NCI-H526 treated with DMSO at 0.1 percent for 48 hours (cell line): ENCODE measurements around the gene FHL2.
"Not testable (repeated sequence)": the region's sequence is repeated elsewhere in the genome, so short reads cannot be mapped to it uniquely, and the experiment has no call there.

Experiments used
- DNase-seq: peaks from one replicate; lab custom pipeline; 2025; lab: John Stamatoyannopoulos, UW

FHL2 gene

DNA sequence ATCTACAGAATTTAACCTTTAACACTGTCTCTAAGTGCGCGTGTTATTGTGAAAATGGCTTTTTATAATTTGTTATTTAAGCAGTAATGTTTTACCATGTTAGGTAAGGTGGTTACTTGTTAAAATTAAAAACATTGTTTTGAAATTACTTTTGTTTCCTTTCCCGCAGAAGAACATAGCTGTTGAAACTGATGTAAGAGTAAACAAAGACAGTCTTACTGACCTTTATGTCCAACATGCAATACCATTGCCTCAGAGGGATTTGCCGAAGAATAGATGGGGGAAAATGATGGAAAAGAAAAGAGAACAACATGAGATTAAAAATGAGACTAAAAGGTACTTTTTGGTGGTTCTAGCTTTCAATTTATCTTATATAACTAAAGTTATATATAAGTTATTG is 59.4 kb downstream of the FHL2 start:
- no peak for DNase-seq

- DNase-seq, result no peak
Measured at GRCh38 chr2:105338020-105338385, 60.8 kb downstream of the FHL2 start.

DNA sequence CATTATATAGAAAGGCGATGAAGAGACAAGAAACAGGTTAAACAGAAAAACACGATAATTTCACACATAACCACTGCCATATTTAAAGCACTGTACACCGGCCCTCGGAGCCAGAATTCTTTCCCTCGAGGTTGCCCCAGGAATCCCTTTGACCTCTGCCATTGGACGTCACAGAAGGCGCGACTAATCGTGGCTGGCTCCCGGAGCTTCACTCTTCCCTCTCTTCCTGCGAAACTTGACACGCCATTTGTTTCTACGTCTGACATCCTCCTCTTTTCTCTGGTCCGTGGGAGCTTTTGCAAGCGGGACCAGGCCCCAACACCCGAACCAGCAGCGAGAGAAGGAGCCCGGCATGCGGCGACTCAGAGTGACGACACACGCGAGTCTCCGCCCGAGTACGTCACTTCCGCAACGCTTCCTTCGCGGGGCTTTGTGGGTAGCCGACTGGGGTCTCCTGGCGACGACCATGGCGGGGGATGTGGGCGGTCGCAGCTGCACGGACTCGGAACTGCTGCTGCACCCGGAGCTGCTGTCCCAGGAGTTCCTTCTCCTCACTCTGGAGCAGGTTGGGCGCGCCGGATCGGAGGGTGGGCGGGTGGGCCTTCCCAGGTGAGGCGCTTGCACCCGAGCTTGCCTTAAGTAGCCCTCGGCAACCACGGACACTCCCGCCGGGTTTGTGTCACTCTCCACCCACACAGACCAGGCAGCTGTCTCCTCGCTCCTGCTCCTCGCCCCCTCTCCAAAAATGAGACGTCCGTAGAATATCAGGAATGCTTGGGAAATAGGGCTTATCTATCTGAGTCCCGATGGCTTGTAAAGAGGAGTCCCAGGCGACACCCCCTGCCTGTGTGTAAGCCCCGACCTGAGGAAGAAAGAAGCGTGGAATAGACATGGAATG is 61.5 kb downstream of the FHL2 start, which contains the start of gene C2orf49:
C2orf49 (plus strand) TSS at position 419 of the 898 bp plus-strand sequence; CDS start at position 467, 48 bp downstream.
- DNase-seq, result peak; percentile 92

DNA sequence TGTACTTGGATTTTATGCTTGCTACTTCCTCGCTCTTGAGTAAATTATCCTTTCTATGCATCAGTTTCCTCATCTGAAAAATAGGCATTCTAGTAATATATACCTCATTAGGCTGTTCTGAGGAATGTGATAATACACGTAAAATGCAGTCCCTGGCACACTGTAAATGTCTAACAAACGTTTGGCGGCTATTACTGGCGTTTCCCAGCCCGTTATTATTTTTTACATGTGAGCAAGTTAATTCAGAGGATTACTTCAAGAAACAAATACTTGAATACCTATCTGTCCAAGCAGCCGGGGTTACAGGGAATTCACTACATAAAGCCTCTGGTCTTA is 62.1 kb downstream of the FHL2 start:
- no peak for DNase-seq

- no peak for DNase-seq
Measured at GRCh38 chr2:105335469-105335868, 63.4 kb downstream of the FHL2 start.

- DNase-seq, result no peak
Measured at GRCh38 chr2:105334211-105334610, 64.6 kb downstream of the FHL2 start.

DNA sequence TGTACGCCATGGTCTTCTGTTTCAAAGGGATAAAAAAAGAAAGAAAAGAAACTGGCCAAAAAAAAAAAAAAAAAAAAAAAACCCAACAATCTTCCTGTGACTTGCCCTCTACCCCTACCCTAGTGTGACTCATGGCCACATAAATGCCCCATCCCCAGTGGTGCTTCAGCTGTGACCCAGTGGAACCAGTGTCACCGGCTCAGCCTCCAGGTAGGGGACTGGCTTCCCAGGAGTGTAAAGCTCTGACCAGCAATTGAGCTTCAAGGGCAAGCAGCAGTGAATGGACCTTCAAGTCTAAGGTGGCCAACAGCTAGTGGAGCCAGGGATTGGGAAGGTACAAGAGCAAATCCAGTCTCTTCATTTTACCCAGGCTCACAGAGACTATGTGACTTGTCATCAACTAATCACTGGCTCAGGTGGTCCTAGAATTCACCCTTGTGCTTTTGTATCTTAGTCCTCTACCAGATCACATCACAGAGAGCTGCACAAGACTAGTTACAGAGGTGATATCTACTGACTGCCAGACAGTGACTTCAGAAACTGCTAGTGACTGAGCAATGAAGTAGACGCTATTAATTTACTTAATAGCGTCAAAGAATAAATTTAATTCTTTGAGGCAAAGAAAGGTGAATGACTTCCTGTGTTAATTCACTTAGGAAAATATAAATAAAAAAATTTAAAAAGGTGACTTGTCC is 68.0 kb downstream of the FHL2 start:
- no peak for DNase-seq

- peak; percentile 42 for DNase-seq
Measured at GRCh38 chr2:105329561-105330495, 69.0 kb downstream of the FHL2 start, which contains the start of gene TGFBRAP1. TSS of gene TGFBRAP1 (minus strand) at chr2:105329735. CDS start at chr2:105308301, 21,434 bp downstream.

DNA sequence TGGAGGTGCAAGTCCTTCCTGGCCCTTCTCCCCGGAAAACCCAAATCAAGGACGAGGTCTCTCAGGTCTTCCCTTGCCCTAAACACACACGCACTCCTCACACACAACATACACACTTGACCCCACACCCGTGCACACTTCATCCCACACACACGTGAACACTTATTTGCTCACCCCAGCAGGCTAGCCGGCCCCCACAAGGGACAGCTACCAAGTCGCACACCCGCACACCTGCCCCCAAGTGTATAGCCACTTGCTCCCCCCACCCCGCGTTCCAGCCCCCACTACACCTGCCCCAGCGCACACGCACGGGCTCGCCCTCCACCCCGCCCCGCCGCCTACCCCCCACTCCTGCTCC is 69.7 kb downstream of the FHL2 start:
- DNase-seq, result no peak

DNA sequence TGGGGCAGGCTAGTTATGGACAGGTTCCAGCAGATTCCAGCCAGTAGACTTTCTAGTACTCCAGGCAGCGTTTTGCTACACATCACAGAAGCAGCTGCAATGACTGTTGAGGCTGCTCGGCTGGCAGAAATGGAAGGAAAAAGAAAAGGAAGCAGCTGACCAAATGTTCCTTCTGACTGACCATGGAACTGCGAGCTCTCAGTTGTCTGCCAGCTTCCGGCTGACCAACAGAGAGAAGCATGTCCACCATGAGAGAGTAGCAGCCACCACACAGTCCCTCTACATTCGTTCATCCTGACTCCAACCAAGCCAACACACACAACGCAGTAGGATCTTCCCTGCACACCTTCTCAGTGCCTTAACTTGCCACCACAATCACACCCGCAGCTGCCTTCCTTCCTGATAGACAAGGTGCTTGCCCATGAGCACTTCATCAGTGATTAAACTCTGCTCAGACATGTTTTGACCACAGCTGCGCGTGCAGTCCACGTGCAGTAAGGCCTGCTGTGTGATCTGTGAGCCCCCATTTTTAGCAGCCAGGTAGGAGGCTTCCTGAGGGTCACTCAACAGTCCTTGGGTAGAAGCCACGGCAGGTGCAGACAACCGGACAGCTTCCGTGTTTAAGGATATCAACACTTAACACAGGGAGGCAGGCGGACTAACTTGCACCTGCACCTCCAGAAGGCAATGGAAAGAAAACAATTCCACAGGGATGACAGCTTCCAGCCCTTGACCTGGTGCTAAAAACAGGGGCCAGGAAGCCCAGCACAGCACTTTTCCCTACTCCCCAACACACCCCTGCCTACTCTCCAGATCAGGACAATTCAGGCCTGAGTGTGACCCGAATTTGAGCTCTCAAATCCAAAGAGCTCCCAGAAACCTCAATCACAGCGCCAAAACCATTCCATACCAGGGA is 70.3 kb downstream of the FHL2 start:
- peak; percentile 41 for DNase-seq

DNA sequence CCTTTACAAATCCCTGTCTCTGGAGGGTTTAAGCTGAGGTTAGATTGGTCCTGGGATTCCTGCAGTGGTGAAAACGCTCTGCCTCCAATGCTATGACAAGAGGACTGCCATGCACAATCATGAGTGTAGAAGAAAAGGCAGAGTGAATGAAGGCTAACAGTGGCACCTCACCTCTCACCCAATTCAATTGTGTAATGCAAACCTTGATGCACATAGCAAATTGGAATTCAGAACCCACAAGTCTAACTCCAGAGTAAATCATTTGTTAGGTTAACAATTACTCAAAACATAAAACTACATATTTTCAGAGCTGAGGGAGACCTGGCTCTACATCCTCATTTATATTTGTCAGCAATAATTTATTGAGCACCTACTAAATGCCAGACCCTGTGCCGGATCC is 71.2 kb downstream of the FHL2 start:
- DNase-seq, result no peak

- DNase-seq, result not testable (repeated sequence)
Measured at GRCh38 chr2:105327271-105327670, 71.6 kb downstream of the FHL2 start.

GRCh38 chr2:105325389-105325963 is 73.4 kb downstream of the FHL2 start:
- DNase-seq, result no peak

DNA sequence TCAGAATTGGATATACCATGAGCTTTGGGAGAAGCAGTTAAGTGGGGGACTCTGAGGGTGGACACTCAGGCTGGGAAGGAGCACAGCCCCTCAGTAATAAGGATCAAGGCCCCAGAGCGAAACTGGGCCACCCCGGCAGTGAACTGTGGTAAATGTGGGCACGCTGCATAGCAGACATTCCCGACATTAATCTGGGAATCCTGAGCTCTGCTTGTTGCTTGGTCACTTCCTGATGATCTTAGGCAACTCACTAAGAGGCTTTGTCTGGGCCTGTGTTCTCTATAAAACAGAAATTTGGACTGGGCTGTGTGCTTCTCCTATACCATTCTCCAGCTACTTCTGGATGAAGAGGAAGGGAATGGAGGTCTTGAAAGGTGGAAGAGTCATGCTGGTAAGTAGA is 74.1 kb downstream of the FHL2 start:
- no peak for DNase-seq

GRCh38 chr2:105324101-105324500 is 74.8 kb downstream of the FHL2 start:
- DNase-seq, result no peak

GRCh38 chr2:105323111-105323510 is 75.7 kb downstream of the FHL2 start:
- DNase-seq, result no peak

DNA sequence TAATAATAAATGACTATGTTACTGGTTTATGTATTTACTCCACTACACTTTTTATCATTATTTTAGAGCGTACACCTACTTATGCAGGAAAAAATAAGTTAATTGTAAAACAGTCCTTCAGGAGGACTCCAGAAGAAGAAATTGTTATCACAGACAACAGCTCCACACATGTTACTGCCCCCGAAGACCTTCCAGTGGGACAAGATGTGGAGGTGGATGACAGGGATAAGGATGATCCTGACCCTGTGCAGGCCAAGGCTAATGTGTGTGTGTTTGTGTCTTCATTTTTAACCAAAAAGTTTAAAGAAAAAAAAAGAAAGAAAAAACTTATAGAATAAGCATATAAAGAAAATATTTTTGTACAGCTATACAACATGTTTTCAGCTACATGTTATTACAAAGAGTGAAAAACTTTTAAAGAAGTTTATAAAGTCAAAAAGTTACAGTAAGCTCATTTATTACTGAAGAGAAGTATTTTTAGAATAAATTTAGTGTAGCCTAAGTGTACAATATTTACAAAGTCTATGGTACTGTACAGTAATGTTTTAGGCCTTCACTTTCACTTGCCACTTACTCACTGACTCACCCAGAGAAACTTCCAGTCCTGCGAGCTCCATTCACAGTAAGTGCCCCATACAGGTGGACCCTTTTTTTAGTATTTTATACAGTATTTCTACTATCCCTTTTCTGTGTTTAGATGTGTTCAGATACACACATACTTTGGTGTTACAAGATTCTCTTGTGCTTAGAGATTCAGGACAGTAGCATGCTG is 76.8 kb downstream of the FHL2 start:
- DNase-seq, result no peak

- DNase-seq, result no peak
Measured at GRCh38 chr2:105320651-105321215, 78.1 kb downstream of the FHL2 start.

- no peak for DNase-seq
Measured at GRCh38 chr2:105317937-105318336, 80.9 kb downstream of the FHL2 start.

GRCh38 chr2:105315314-105315713 is 83.5 kb downstream of the FHL2 start:
- DNase-seq, result no peak
